Vagina (tissue), 2 donors: ENCODE results near the gene RCSD1.

Experiments used
- CTCF ChIP-seq, 3 experiments: fragments of 450-650 bp in 2 of 3; fragments of 200-600 bp in 1 of 3; sonication (generic) in 1 of 3; IDR thresholded peaks; one replicate each; pipeline ENCODE4 v1.5.1; 2017 to 2019; ENCODE audit warnings: antibody characterized with exemption in 3 of 3, mild to moderate bottlenecking in 2 of 3, moderate library complexity in 2 of 3
- POLR2A ChIP-seq, 2 donors: fragments of 450-650 bp; IDR thresholded peaks; one replicate each; pipeline ENCODE4 v1.6.1; 2017; ENCODE audit warnings: antibody characterized with exemption in 2 of 2, mild to moderate bottlenecking in 2 of 2, moderate library complexity in 2 of 2
- POLR2AphosphoS5 ChIP-seq, 2 donors: sonication (generic); formaldehyde crosslinking; IDR thresholded peaks; one replicate each; pipeline ENCODE4 v1.9.0; 2017; ENCODE audit warnings: antibody characterized with exemption in 2 of 2, mild to moderate bottlenecking in 2 of 2, low read depth in 1 of 2; ENCODE audit not compliant: insufficient read depth in 1 of 2

GRCh38 chr1:167744901-167745300 lies 114.9 kb downstream of the RCSD1 start:
- TF ChIP-seq CTCF (IDR thresholded peaks at IDR 0.05) (no peak), POLR2A (IDR thresholded peaks at IDR 0.05) (no peak), POLR2AphosphoS5 (IDR thresholded peaks at IDR 0.05; ENCODE audit: insufficient read depth in 1 of 2, low read depth in 1 of 2) (no peak)
